RWPE2 (cell line): ENCODE results near the gene FAM185A.

Experiments
- ATAC-seq: fragments of 200-7000 bp; cut with Tn5 transposase; 3 replicates; pipeline ENCODE4 v1.9.1; 2021; ENCODE audit warnings: low read depth
- DNase-seq: peaks from one replicate; pipeline ENCODE4 v3.0.0-alpha.2; 2020; ENCODE audit warnings: low spot score
- H3K27ac ChIP-seq: fragments of 450-650 bp; 2 replicates; pipeline ENCODE4 v1.5.1; 2017; ENCODE audit warnings: mild to moderate bottlenecking; ENCODE audit not compliant: poor library complexity, severe bottlenecking
- H3K27me3 ChIP-seq: fragments of 250-450 bp; sonication (Bioruptor Pico); 2 replicates; pipeline ENCODE4 v1.5.1; 2021; ENCODE audit warnings: mild to moderate bottlenecking, moderate library complexity; ENCODE audit not compliant: insufficient read depth, poor library complexity, severe bottlenecking
- H3K36me3 ChIP-seq: fragments of 250-450 bp; sonication (Bioruptor Pico); 2 replicates; pipeline ENCODE4 v1.5.1; 2020; ENCODE audit warnings: low read depth, mild to moderate bottlenecking, moderate library complexity
- H3K4me1 ChIP-seq: fragments of 250-450 bp; sonication (Bioruptor Pico); 2 replicates; pipeline ENCODE4 v1.5.1; 2021; ENCODE audit warnings: mild to moderate bottlenecking, moderate library complexity; ENCODE audit not compliant: insufficient read depth, poor library complexity, severe bottlenecking
- H3K4me3 ChIP-seq: fragments of 250-450 bp; sonication (Bioruptor Pico); 2 replicates; pipeline ENCODE4 v1.5.1; 2021; ENCODE audit warnings: mild to moderate bottlenecking, moderate library complexity; ENCODE audit not compliant: severe bottlenecking
- H3K9me3 ChIP-seq: fragments of 250-450 bp; sonication (Bioruptor Pico); 2 replicates; pipeline ENCODE4 v1.5.1; 2021; ENCODE audit warnings: mild to moderate bottlenecking, moderate library complexity; ENCODE audit not compliant: severe bottlenecking
- TF ChIP-seq, protein P1 (sequence below): fragments of 450-650 bp; IDR thresholded peaks from one replicate; pipeline ENCODE4 v1.5.1; 2017; ENCODE audit warnings: mild to moderate bottlenecking, moderate library complexity; ENCODE audit not compliant: poor library complexity, severe bottlenecking

Gene FAM185A

DNA sequence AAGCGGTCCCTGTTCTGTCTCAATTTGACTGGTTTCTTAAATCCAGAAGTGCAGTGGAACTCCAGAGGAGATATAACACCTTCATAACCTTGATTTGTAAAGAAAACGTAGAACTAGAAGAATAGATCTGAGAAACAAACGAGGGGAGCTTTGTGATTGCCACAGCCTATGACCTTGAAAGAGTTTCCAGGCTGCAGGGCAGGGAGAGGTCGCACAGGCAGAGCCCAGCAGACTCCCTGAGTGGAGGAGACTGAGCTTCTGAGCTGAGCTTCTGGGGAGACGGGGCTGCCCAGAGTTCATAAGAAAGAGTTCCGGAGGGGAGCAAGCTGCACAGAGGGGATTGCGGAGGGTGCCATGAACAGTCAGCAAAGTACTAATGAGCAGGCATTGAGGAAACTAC, 57.8 kb downstream of the FAM185A start:
- TF ChIP-seq, protein P1, sequence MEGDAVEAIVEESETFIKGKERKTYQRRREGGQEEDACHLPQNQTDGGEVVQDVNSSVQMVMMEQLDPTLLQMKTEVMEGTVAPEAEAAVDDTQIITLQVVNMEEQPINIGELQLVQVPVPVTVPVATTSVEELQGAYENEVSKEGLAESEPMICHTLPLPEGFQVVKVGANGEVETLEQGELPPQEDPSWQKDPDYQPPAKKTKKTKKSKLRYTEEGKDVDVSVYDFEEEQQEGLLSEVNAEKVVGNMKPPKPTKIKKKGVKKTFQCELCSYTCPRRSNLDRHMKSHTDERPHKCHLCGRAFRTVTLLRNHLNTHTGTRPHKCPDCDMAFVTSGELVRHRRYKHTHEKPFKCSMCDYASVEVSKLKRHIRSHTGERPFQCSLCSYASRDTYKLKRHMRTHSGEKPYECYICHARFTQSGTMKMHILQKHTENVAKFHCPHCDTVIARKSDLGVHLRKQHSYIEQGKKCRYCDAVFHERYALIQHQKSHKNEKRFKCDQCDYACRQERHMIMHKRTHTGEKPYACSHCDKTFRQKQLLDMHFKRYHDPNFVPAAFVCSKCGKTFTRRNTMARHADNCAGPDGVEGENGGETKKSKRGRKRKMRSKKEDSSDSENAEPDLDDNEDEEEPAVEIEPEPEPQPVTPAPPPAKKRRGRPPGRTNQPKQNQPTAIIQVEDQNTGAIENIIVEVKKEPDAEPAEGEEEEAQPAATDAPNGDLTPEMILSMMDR: no peak
- Histone ChIP-seq H3K36me3 (no peaks in the 10 kb centered on the region), H3K4me1 (no peaks in the 10 kb centered on the region), H3K27me3 (no peaks in the 10 kb centered on the region), H3K4me3 (no peak overlapping the region), H3K9me3 (no peaks in the 10 kb centered on the region), H3K27ac (no peak overlapping the region)
- DNase-seq: no peak
- no peak for ATAC-seq

DNA sequence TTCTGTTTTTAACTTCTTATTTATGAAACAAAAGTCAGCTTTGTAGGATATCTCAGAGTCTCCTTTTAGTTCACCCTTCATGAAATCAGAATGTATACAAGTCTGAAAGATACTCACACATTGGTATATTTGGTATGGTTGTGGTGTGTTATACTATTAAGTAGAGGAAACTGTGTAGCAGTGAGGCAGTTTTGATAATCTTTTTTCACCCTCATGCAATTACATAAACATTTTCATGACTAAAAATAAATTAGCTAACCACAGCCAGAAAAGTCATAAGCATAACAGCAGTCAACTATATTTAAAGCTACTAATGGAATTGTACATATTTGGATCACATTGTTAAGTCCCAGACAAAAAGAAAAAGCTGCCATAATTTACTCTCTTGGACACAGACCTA, 62.1 kb downstream of the FAM185A start:
- peaks cover 10% of the 10 kb centered on the region for H3K4me1 ChIP-seq
- no peak for ATAC-seq
- H3K4me3 ChIP-seq: no peak overlapping the region
- no peak overlapping the region for H3K27ac ChIP-seq
- TF ChIP-seq, protein P1: no peak
- DNase-seq: no peak
- H3K36me3 ChIP-seq: no peaks in the 10 kb centered on the region
- H3K27me3 ChIP-seq: no peaks in the 10 kb centered on the region
- H3K9me3 ChIP-seq: no peaks in the 10 kb centered on the region

DNA sequence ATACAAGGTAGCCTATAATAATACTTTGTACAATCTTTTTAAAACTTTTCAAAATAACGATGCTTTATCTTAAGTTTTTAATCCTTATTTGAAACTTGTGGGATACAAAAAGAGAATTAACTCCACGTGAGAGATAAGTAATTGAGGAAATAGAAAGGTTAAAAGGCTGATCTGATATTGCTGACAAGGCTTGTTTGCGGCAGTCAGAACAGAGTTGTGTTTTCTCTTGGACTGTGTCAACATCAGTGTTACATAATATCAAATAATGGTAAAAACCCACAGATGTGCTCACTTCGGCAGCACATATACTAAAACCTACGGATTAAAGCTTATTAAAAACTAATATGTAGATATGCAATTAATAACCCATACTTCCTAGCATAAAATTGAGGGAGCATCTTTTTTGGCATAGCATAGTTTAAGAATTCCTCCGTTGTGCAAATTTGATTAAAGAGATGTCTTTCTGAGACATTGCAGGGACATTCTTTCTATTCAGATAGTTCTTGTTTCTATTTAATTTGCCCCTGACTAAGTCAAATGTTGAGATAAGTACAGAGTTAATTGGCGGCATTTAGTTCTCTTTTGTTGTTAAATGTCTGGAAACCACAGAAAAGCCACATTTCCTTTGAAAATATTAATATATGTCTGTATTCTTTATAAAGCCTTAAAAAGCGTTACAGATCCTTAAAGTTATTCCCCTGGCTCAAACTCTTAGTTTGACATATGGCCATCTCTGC, 63.3 kb downstream of the FAM185A start:
- TF ChIP-seq, protein P1: no peak
- H3K27me3 ChIP-seq: no peaks in the 10 kb centered on the region
- H3K4me1 ChIP-seq: peaks cover 10% of the 10 kb centered on the region
- H3K36me3 ChIP-seq: no peaks in the 10 kb centered on the region
- H3K4me3 ChIP-seq: no peak overlapping the region
- ATAC-seq (no peak), DNase-seq (no peak)
- H3K27ac ChIP-seq: no peak overlapping the region
- H3K9me3 ChIP-seq: no peaks in the 10 kb centered on the region

DNA sequence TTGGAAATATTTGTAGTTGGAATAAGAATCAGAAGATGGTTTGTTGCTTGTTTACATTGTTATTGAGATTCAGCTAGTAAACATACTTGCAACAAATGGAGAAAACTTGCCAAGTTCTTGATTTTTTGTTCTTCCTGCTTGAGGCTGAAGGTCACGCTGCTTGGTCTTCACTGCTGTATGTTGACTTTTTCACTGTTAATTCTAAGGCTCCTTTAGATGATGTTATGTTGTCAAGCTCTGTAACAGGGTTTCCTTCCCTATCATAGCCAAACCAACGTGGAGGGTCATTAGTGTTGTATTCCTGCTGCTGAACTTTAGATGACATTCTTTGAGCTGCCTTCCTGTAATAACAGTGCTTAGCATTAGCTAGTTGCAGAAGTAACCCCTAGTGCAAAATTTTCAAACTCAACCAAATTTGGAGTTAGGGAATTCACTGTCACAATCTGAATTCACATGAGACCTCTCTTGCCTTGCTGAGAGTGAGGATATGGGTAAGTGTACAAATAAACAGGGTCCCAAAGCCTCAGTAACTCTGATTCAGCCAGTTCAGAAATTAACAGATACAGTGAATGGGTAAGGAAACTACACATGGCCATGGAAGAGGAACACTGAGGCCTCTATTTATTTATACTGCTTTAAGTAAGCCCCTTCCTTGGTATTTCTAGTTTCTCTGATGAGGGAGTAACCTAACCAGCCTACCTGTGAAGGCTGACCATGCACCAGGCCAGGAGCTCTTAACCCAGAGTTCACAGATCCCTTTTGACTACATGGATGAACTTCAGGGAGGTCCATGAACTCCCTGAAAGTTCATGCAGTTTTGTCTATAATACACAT, 64.6 kb downstream of the FAM185A start:
- TF ChIP-seq, protein P1: no peak
- Histone ChIP-seq H3K9me3 (no peaks in the 10 kb centered on the region), H3K27ac (peak overlapping the region; percentile 56), H3K4me3 (no peak overlapping the region), H3K4me1 (peaks cover 10% of the 10 kb centered on the region), H3K36me3 (no peaks in the 10 kb centered on the region), H3K27me3 (no peaks in the 10 kb centered on the region)
- ATAC-seq (peak; percentile 30; the same call in 2 of the 3 replicates), DNase-seq (no peak)
